Common myeloid progenitor, CD34-positive (primary cell): ENCODE measurements around the gene GLRA1.

ENCODE experiments used
- CTCF ChIA-PET: fragments of 350-600 bp; sonication (Branson Sonifier 250); formaldehyde crosslinking; loops from one replicate; lab custom pipeline; 2021; ENCODE audit warnings: antibody characterized with exemption; lab: Charles Lee
- POLR2A ChIA-PET: fragments of 350-600 bp; sonication (Branson Sonifier 250); formaldehyde crosslinking; loops from one replicate; lab custom pipeline; 2021; ENCODE audit warnings: antibody characterized with exemption; lab: Charles Lee
- DNase-seq, 3 donors: peaks; one replicate each; pipeline versions ENCODE4 v3.0.0 to v3.0.0-alpha.2; 2013
- H3K27ac ChIP-seq, 2 experiments: 1 replicate in 1 of 2; 2 replicates in 1 of 2; pipeline ENCODE4 v1.7.0; 2013; ENCODE audit warnings: inconsistent platforms in 2 of 2, low read length in 2 of 2, mild to moderate bottlenecking in 2 of 2, low read depth in 1 of 2, moderate library complexity in 1 of 2; ENCODE audit not compliant: severe bottlenecking in 2 of 2, insufficient read depth in 1 of 2, poor library complexity in 1 of 2
- H3K27me3 ChIP-seq, 5 experiments: replicated peaks in 2 of 5; 1 replicate in 3 of 5; 2 replicates in 2 of 5; pipeline versions ENCODE4 v1.6.1 to v1.7.0; 2013; ENCODE audit warnings: low read length in 4 of 5, mild to moderate bottlenecking in 2 of 5, moderate library complexity in 2 of 5, inconsistent platforms in 1 of 5; ENCODE audit not compliant: insufficient read depth in 5 of 5, control insufficient read depth in 4 of 5
- H3K36me3 ChIP-seq, 4 experiments: 1 replicate in 2 of 4; 2 replicates in 2 of 4; pipeline versions ENCODE4 v1.6.1 to v1.7.0; 2013; ENCODE audit warnings: low read length in 3 of 4, control low read depth in 1 of 4, mild to moderate bottlenecking in 1 of 4; ENCODE audit not compliant: control insufficient read depth in 4 of 4, insufficient read depth in 4 of 4
- H3K4me1 ChIP-seq, 4 experiments: 1 replicate in 3 of 4; 2 replicates in 1 of 4; pipeline versions ENCODE4 v1.6.1 to v1.7.1; 2013; ENCODE audit warnings: low read length in 3 of 4, mild to moderate bottlenecking in 3 of 4, control low read depth in 1 of 4, inconsistent platforms in 1 of 4, moderate library complexity in 1 of 4; ENCODE audit not compliant: control insufficient read depth in 4 of 4, insufficient read depth in 4 of 4; ENCODE audit errors: control extremely low read depth in 1 of 4
- H3K4me3 ChIP-seq, 7 experiments: 1 replicate in 4 of 7; 2 replicates in 3 of 7; pipeline versions ENCODE4 v1.5.1 to v1.7.0; 2013; ENCODE audit warnings: mild to moderate bottlenecking in 7 of 7, low read length in 6 of 7, moderate library complexity in 6 of 7, inconsistent platforms in 2 of 7, low read depth in 2 of 7, control low read depth in 1 of 7; ENCODE audit not compliant: insufficient read depth in 4 of 7, control insufficient read depth in 1 of 7; ENCODE audit errors: extremely low read depth in 1 of 7
- H3K9me3 ChIP-seq, 5 experiments: 1 replicate in 4 of 5; 2 replicates in 1 of 5; pipeline versions ENCODE4 v1.6.1 to v1.7.1; 2013; ENCODE audit warnings: low read length in 4 of 5, mild to moderate bottlenecking in 2 of 5, inconsistent platforms in 1 of 5, low read depth in 1 of 5, moderate library complexity in 1 of 5; ENCODE audit not compliant: control insufficient read depth in 4 of 5, insufficient read depth in 2 of 5; ENCODE audit errors: control extremely low read depth in 1 of 5
- WGBS: methylation state at CpG from one replicate; pipeline ENCODE4 v1.1.5; 2013; ENCODE audit not compliant: insufficient coverage; 5-methylcytosine and 5-hydroxymethylcytosine counted together

The GLRA1 gene

GRCh38 chr5:151872701-151873100 lies 52.0 kb downstream of the GLRA1 start:
- Histone ChIP-seq H3K9me3 (peaks cover 0 to 2% (median 0%) of the 10 kb centered on the region in 5 experiments), H3K4me1 (no peaks in the 10 kb centered on the region), H3K27ac (no peak overlapping the region), H3K4me3 (no peak overlapping the region), H3K27me3 (peaks cover 0 to 2% (median 0%) of the 10 kb centered on the region in 5 experiments), H3K36me3 (no peaks in the 10 kb centered on the region)
- no CpG with 5 or more reads among the region's 3 CpGs for WGBS
- ChIA-PET CTCF (no interaction called here), POLR2A (no interaction called here)
- no peak for DNase-seq

GRCh38 chr5:151870820-151871219 lies 53.8 kb downstream of the GLRA1 start:
- DNase-seq: no peak
- H3K9me3 ChIP-seq: no peaks in the 10 kb centered on the region
- peaks cover 0 to 2% (median 0%) of the 10 kb centered on the region in 5 experiments for H3K27me3 ChIP-seq
- ChIA-PET CTCF (no interaction called here), POLR2A (no interaction called here)
- H3K27ac ChIP-seq: no peak overlapping the region
- no peaks in the 10 kb centered on the region for H3K36me3 ChIP-seq
- H3K4me3 ChIP-seq: no peak overlapping the region
- no peaks in the 10 kb centered on the region for H3K4me1 ChIP-seq
- 96% methylated on average over 3 of the region's 3 CpGs for WGBS

GRCh38 chr5:151870271-151870670 lies 54.4 kb downstream of the GLRA1 start:
- no peaks in the 10 kb centered on the region for H3K36me3 ChIP-seq
- ChIA-PET POLR2A (no interaction called here), CTCF (no interaction called here)
- H3K4me1 ChIP-seq: no peaks in the 10 kb centered on the region
- peaks cover 0 to 2% (median 0%) of the 10 kb centered on the region in 5 experiments for H3K27me3 ChIP-seq
- no peak for DNase-seq
- WGBS: 86% methylated on average over 1 of the region's 2 CpGs
- H3K27ac ChIP-seq: no peak overlapping the region
- H3K4me3 ChIP-seq: no peak overlapping the region
- H3K9me3 ChIP-seq: no peaks in the 10 kb centered on the region

GRCh38 chr5:151869843-151870242 lies 54.8 kb downstream of the GLRA1 start:
- Histone ChIP-seq H3K27ac (no peak overlapping the region), H3K4me3 (no peak overlapping the region), H3K9me3 (no peaks in the 10 kb centered on the region), H3K36me3 (no peaks in the 10 kb centered on the region), H3K27me3 (peaks cover 0 to 2% (median 0%) of the 10 kb centered on the region in 5 experiments), H3K4me1 (no peaks in the 10 kb centered on the region)
- POLR2A ChIA-PET: no interaction called here
- no peak for DNase-seq
- WGBS: 94% methylated on average over 2 of the region's 2 CpGs
- CTCF ChIA-PET: no interaction called here

DNA sequence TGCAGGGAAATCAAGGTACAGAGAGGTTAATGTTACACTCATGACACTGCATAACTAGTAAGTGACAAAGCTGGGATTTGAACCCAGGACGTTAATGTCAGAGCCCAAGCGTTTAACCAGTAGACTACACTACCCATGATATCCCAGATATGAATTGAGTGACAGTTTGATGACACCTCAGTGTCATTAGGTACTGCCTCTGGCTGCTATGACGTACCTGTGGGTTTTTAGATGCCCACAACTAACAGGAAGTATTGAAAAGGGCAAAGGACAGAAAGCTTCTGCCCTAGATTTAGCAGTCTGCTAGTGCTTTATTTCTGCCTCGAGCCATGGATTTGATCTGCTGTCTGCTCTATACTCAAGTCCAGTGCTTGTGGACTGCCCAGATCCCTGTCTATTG lies 56.2 kb downstream of the GLRA1 start:
- no peak overlapping the region for H3K4me3 ChIP-seq
- H3K27me3 ChIP-seq: no peaks in the 10 kb centered on the region
- no peak for DNase-seq
- no peaks in the 10 kb centered on the region for H3K4me1 ChIP-seq
- no peaks in the 10 kb centered on the region for H3K9me3 ChIP-seq
- 95% methylated on average over 2 of the region's 4 CpGs for WGBS
- no peaks in the 10 kb centered on the region for H3K36me3 ChIP-seq
- ChIA-PET POLR2A (no interaction called here), CTCF (no interaction called here)
- H3K27ac ChIP-seq: no peak overlapping the region

GRCh38 chr5:151864061-151864748 lies 60.4 kb downstream of the GLRA1 start:
- H3K27me3 ChIP-seq: no peaks in the 10 kb centered on the region
- H3K36me3 ChIP-seq: no peaks in the 10 kb centered on the region
- DNase-seq: no peak
- ChIA-PET CTCF (no interaction called here), POLR2A (no interaction called here)
- H3K4me1 ChIP-seq: no peaks in the 10 kb centered on the region
- H3K27ac ChIP-seq: no peak overlapping the region
- 97% methylated on average over 3 of the region's 7 CpGs for WGBS
- no peak overlapping the region for H3K4me3 ChIP-seq
- H3K9me3 ChIP-seq: peaks cover 0 to 2% (median 0%) of the 10 kb centered on the region in 5 experiments

DNA sequence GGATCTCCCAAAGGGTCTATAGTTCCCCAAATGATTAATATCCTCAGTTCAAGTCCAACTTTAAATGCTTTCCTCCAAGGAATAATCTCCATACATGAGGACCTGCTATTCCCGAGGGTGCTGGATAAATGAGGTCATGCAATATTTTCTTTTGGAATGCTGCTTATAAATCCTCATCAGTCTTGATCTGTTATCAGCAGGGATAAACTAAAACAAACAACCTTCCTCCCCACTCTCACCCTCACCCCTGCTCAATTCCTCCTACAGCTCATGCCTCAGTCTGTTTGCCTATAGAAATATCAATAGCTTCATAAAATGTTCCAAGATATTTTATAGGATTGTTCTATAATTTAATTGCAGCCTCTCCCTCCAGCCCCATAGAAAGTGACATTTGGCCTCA lies 61.1 kb downstream of the GLRA1 start:
- no CpG with 5 or more reads among the region's 1 CpG for WGBS
- POLR2A ChIA-PET: no interaction called here
- Histone ChIP-seq H3K9me3 (peaks cover 0 to 2% (median 0%) of the 10 kb centered on the region in 5 experiments), H3K27me3 (no peaks in the 10 kb centered on the region), H3K36me3 (no peaks in the 10 kb centered on the region), H3K4me1 (no peaks in the 10 kb centered on the region), H3K27ac (no peak overlapping the region), H3K4me3 (no peak overlapping the region)
- CTCF ChIA-PET: no interaction called here
- DNase-seq: no peak
